Central memory CD8-positive, alpha-beta T cell (primary cell): ENCODE measurements around the gene GPNMB.

ENCODE experiments used
- ATAC-seq: fragments of 150-1000 bp; cut with Tn5 transposase; replicated peaks from 2 replicates; pipeline ENCODE4 v1.10.0; 2022; ENCODE audit warnings: mild to moderate bottlenecking, moderate FRiP score, moderate number of reproducible peaks; ENCODE audit not compliant: poor library complexity, severe bottlenecking; ENCODE audit errors: extremely low read depth
- DNase-seq, 2 donors: peaks; one replicate each; pipeline ENCODE4 v3.0.0; 2021; ENCODE audit warnings: low spot score in 2 of 2
- H3K27ac Mint-ChIP-seq: one replicate; pipeline ENCODE4 v1.8.0; 2022; ENCODE audit warnings: low read depth, mild to moderate bottlenecking, moderate library complexity, mixed read lengths
- H3K27me3 Mint-ChIP-seq: one replicate; pipeline ENCODE4 v1.8.0; 2022; ENCODE audit warnings: mixed read lengths
- H3K36me3 Mint-ChIP-seq: one replicate; pipeline ENCODE4 v1.8.0; 2022; ENCODE audit warnings: mild to moderate bottlenecking, moderate library complexity, mixed read lengths; ENCODE audit not compliant: insufficient read depth
- H3K4me1 Mint-ChIP-seq: one replicate; pipeline ENCODE4 v1.8.0; 2022; ENCODE audit warnings: mixed read lengths
- H3K4me3 Mint-ChIP-seq: one replicate; pipeline ENCODE4 v1.8.0; 2022; ENCODE audit warnings: mild to moderate bottlenecking, moderate library complexity, mixed read lengths
- H3K9me3 Mint-ChIP-seq: one replicate; pipeline ENCODE4 v1.8.0; 2022; ENCODE audit warnings: mixed read lengths

The GPNMB gene

DNA sequence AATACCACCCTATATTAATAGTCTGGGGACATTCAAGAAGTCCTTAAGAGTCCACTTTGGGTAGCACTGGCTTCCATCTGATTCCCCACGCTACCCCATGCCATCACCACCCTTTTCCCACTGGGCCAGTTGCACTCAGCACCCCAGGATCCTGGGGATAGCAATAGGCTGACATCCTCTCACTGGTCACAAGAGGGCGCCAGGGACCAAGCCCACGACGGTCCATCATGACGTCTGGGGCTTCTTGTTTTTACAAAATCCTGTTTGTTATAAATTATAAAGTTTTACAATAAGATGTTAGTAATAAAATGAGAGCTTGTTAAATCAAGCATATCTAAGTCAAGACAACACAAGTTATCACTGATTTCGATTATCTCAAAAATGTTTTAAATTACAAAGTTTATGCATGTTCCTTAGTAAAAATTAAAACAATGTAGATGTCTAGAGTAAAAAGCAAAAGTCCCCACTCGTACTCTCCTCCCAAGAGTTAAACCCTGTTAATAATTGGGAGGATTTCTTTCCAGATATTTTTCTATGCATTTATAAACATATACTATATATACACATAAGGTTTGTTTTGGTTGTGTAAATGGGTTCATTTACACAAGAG lies 15.4 kb downstream of the GPNMB start:
- peak; percentile 65 for ATAC-seq

DNA sequence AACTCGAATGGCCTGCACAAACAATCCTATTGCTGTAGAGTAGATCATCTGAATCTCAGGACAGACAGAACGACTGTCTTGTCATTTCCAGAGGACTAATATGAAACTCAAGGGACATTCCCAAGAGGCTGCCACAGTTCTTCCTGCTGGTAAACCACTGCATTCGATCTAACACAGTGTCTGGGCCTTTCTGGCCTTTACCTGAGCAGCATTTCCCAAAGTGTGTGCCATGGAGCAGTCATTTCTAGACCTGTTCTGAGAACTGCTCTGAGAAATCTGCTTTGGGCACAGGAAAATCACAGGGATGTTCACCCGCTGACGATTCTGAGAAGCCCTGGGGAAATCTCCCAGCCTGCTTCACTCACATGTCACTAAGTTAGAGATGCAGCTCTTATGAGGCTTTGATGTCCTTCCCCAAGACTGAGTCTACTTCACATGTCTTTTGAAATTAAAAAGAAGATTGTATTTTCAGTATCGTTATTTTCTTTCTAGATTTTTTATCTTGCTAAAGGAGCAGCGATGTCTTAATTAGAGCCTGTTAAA lies 18.4 kb downstream of the GPNMB start:
- Mint-ChIP-seq H3K9me3 (no peaks in the 10 kb centered on the region), H3K4me1 (no peaks in the 10 kb centered on the region), H3K27ac (no peak overlapping the region), H3K36me3 (no peaks in the 10 kb centered on the region), H3K27me3 (peaks cover 4% of the 10 kb centered on the region), H3K4me3 (no peak overlapping the region)
- no peak for DNase-seq
- no peak for ATAC-seq

More for the DNA sequence above, 15.4 kb downstream of the GPNMB start:
- Mint-ChIP-seq H3K36me3 (no peaks in the 10 kb centered on the region), H3K27ac (no peak overlapping the region), H3K27me3 (peaks cover 27% of the 10 kb centered on the region), H3K4me3 (no peak overlapping the region), H3K9me3 (no peaks in the 10 kb centered on the region), H3K4me1 (no peaks in the 10 kb centered on the region)
- DNase-seq = peak in 1 of 2 donors; percentile 14

DNA sequence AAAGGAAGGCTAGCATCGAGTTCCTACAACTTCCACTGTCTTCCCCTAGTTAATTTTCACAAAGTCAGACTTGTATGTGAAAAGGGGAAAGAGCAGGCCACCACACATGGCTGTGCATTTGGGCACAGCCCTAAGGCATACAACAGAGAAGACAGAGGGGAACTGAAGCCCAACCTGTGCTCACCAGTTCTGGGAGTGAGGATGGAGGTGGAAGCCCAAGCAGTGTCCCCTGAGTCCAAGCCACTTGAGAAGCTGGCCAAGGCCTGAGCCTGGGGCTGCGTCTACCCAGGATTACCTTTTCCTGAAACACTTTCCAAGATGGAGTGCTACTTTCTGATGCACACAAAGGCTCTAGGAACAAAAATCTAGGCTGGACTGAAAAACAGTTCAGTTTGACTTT lies 20.3 kb downstream of the GPNMB start:
- no peak overlapping the region for H3K27ac Mint-ChIP-seq
- H3K4me3 Mint-ChIP-seq = no peak overlapping the region
- ATAC-seq = no peak
- H3K9me3 Mint-ChIP-seq = no peaks in the 10 kb centered on the region
- H3K4me1 Mint-ChIP-seq = no peaks in the 10 kb centered on the region
- no peaks in the 10 kb centered on the region for H3K27me3 Mint-ChIP-seq
- no peak for DNase-seq
- H3K36me3 Mint-ChIP-seq = no peaks in the 10 kb centered on the region

DNA sequence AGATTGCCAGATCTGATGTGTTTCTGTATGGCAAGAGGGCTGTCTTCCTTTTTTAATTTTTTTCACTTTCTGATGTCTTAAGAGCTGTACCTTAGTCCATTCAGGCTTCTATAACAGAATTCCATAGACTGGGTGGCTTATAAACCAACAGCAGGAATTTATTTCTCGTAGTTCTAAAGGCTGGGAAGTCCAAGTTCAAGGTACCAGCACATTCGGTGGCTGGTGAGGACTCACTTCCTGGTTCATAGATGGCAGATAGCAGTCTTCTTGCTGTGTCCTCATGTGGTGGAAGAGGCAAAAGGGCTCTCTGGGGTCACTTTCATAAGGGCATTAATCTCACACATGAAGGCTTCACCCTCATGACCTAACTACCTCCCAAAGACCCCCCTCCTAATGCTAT lies 20.8 kb downstream of the GPNMB start:
- no peaks in the 10 kb centered on the region for H3K4me1 Mint-ChIP-seq
- H3K27me3 Mint-ChIP-seq = no peaks in the 10 kb centered on the region
- H3K36me3 Mint-ChIP-seq = no peaks in the 10 kb centered on the region
- ATAC-seq (no peak), DNase-seq (no peak)
- H3K9me3 Mint-ChIP-seq = no peaks in the 10 kb centered on the region
- no peak overlapping the region for H3K4me3 Mint-ChIP-seq
- H3K27ac Mint-ChIP-seq = no peak overlapping the region

DNA sequence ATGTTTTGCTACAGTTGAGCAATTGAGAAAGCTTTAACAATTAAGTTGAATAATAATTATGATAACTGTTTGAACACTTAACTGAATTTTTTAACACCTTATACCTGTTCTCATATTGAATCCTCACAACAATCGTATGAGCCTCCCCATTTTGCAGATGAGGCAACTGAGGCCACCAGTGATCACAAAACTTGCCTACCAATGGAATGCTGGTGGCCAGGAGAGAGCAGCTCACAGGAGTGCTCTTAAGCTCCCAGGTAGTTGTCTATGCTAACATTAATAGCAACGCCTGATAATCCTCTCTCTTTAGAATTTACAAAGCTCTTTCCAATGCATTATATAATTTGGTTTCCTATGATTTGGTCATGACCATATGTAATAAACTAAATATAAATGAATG lies 21.6 kb downstream of the GPNMB start:
- no peaks in the 10 kb centered on the region for H3K27me3 Mint-ChIP-seq
- DNase-seq = no peak
- H3K4me1 Mint-ChIP-seq = peaks cover 4% of the 10 kb centered on the region
- ATAC-seq = no peak
- no peaks in the 10 kb centered on the region for H3K9me3 Mint-ChIP-seq
- no peaks in the 10 kb centered on the region for H3K36me3 Mint-ChIP-seq
- H3K27ac Mint-ChIP-seq = no peak overlapping the region
- no peak overlapping the region for H3K4me3 Mint-ChIP-seq

DNA sequence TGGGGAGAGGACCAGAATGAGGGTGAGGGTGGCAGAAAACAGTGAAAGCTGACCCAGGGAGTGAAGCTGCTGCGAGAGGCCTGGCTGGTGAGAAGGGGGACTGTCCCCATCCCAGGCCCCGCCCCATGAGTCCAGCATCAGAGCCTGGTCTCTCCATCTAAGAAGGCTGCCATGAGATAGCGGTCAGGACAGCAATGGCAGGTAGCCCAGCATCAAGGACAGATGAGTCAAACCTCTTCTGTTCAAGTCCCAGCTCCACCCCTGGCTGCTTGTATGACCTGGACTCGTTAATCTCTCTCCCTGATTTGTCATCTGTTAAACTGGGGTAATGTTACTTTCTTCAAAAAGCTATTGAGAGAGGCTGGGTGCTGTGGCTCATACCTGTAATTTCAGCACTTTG lies 22.2 kb downstream of the GPNMB start:
- DNase-seq (no peak), ATAC-seq (no peak)
- no peak overlapping the region for H3K4me3 Mint-ChIP-seq
- H3K4me1 Mint-ChIP-seq = peaks cover 9% of the 10 kb centered on the region
- no peaks in the 10 kb centered on the region for H3K27me3 Mint-ChIP-seq
- H3K36me3 Mint-ChIP-seq = no peaks in the 10 kb centered on the region
- H3K9me3 Mint-ChIP-seq = no peaks in the 10 kb centered on the region
- no peak overlapping the region for H3K27ac Mint-ChIP-seq

DNA sequence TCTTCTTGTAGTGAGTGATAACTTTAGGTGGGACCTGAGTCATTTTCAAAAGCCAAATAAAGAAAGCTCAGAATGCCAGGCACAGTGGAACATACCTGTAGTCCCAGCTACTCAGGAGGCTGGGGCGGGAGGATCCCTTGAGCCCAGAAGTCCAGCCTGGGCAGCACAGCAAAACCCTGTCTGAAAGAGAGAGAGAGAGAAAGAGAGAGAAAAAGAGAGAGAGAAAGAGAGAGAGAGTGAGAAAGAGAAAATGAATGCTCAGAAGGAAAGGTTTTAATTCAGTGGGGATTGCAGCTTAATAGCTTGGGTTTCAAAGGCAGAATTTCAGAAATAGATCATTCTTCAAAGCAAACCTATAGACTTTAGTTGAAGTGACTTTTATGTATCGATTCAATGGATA lies 25.7 kb downstream of the GPNMB start:
- no peak overlapping the region for H3K27ac Mint-ChIP-seq
- peaks cover 9% of the 10 kb centered on the region for H3K4me1 Mint-ChIP-seq
- H3K36me3 Mint-ChIP-seq = no peaks in the 10 kb centered on the region
- no peak for ATAC-seq
- H3K4me3 Mint-ChIP-seq = no peak overlapping the region
- no peak for DNase-seq
- H3K27me3 Mint-ChIP-seq = no peaks in the 10 kb centered on the region
- no peaks in the 10 kb centered on the region for H3K9me3 Mint-ChIP-seq

DNA sequence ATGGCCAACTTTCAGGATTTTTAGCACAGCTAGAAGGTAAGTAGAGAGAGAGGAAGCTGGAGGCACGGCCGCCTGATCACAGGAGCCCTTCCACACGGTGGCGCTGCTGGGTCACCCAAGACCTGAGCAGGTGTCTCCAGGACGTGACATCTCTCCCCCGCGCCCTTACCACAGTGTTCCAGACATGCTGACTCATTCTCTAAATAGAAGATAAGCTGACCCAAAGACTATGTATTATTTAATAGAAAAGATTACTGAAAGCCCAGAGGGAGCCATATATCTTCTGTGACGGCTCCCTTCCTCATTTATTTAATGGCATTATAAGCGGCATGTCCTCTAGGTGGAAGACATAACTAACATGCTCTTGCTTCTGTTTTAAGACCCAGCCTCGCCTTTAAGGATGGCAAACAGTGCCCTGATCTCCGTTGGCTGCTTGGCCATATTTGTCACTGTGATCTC lies 26.6 kb downstream of the GPNMB start:
- ATAC-seq (peak; percentile 96), DNase-seq (peak; percentile 76 to 82)
- no peak overlapping the region for H3K27ac Mint-ChIP-seq
- H3K36me3 Mint-ChIP-seq = no peaks in the 10 kb centered on the region
- no peaks in the 10 kb centered on the region for H3K9me3 Mint-ChIP-seq
- H3K4me1 Mint-ChIP-seq = peaks cover 9% of the 10 kb centered on the region
- H3K4me3 Mint-ChIP-seq = no peak overlapping the region
- no peaks in the 10 kb centered on the region for H3K27me3 Mint-ChIP-seq

DNA sequence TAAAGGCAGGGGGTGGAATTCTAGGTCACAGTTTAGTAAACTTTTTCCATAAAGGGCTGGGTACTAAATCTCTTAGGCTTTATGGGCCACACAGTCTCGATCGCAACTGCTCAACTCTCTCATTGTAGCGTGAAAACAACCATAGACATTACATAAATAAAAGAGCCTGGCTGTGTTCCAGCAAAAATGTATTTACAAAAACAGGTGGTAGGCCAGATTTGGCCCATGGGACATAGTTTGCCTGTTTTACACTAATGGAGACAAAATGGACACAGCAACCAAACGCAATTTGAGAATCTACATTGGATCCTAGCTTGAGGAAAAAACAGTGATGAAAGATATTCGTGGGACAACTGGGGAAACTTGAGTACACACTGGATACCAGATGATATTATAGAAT lies 29.3 kb downstream of the GPNMB start:
- no peaks in the 10 kb centered on the region for H3K9me3 Mint-ChIP-seq
- H3K36me3 Mint-ChIP-seq = no peaks in the 10 kb centered on the region
- no peaks in the 10 kb centered on the region for H3K27me3 Mint-ChIP-seq
- peaks cover 9% of the 10 kb centered on the region for H3K4me1 Mint-ChIP-seq
- no peak overlapping the region for H3K27ac Mint-ChIP-seq
- ATAC-seq (no peak), DNase-seq (no peak)
- H3K4me3 Mint-ChIP-seq = no peak overlapping the region

DNA sequence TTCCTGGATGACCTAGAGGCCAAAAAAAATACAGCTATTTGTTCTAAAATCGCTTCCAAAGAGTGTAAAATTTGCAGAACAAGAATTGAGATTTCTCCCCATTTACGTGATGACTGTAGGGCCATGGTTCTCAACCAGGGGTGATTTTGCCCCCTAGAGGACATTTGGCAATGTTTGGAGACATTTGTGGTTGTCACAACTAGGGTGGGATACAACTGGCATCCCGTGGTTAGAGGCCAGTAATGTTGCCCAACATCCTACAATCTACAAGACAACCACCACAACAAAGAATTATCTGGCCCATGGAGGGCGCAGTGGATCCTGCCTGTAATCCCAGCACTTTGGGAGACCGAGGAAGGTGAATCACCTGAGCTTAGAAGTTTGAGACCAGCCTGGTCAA lies 29.8 kb downstream of the GPNMB start:
- Mint-ChIP-seq H3K4me1 (peaks cover 9% of the 10 kb centered on the region), H3K27me3 (no peaks in the 10 kb centered on the region)

DNA sequence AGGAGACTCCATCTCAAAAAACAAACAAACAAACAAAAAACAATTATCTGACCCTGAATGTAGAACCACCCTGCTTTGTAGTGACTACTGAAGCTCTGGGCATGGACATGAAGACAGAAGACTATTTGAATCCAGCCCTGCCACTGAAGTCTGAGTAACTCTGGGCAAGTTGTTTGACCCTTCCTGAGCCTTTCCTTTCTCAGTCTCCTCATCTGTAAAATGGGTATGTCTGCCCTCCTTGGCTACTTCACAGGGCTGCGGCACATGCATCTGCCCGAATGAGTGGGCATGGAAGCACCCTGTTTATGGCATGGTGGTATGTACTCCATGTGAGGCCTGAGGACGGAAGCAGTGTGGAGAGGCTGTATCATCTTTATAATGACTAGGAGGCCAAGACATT lies 30.4 kb downstream of the GPNMB start:
- Mint-ChIP-seq H3K9me3 (no peaks in the 10 kb centered on the region), H3K4me3 (no peak overlapping the region), H3K4me1 (peaks cover 9% of the 10 kb centered on the region), H3K27me3 (no peaks in the 10 kb centered on the region), H3K36me3 (no peaks in the 10 kb centered on the region), H3K27ac (no peak overlapping the region)
- no peak for DNase-seq
- ATAC-seq = no peak

More for the DNA sequence above, 29.8 kb downstream of the GPNMB start:
- H3K27ac Mint-ChIP-seq = no peak overlapping the region
- ATAC-seq = no peak
- DNase-seq = no peak
- H3K4me3 Mint-ChIP-seq = no peak overlapping the region
- no peaks in the 10 kb centered on the region for H3K36me3 Mint-ChIP-seq
- H3K9me3 Mint-ChIP-seq = no peaks in the 10 kb centered on the region

DNA sequence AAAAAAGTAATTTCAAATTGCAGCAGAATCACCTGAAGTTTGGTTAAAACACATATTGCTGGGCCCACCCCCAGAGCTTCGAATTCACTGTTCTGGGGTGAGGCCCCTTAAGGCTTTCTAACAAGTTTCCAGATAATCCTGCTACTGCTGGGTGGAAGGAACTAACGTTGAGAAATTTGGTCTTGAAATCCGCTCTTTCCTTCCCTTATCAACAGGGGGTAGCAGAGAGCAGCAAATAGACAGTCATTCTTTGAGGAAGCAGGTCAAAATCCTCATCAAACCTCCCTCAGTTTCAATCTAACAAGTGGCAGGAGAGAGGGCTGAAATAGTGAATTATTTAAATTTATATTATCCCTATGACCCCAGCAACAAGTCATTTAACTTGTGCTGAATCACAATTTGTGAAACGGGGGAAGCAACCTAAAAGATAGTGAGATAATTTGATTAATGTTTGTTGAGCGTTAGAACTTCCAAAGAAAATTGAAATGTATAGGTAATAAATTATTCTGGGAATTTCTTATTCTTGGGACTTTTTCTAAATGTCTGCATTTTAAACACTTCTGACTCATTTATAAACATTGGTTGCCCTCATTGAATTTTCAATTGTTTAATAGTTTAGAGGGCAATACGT lies 30.9 kb downstream of the GPNMB start:
- DNase-seq = peak in 1 of 2 donors; percentile 14
- H3K27ac Mint-ChIP-seq = no peak overlapping the region
- no peaks in the 10 kb centered on the region for H3K36me3 Mint-ChIP-seq
- no peak overlapping the region for H3K4me3 Mint-ChIP-seq
- H3K4me1 Mint-ChIP-seq = peaks cover 9% of the 10 kb centered on the region
- no peaks in the 10 kb centered on the region for H3K27me3 Mint-ChIP-seq
- no peaks in the 10 kb centered on the region for H3K9me3 Mint-ChIP-seq
- ATAC-seq = no peak

DNA sequence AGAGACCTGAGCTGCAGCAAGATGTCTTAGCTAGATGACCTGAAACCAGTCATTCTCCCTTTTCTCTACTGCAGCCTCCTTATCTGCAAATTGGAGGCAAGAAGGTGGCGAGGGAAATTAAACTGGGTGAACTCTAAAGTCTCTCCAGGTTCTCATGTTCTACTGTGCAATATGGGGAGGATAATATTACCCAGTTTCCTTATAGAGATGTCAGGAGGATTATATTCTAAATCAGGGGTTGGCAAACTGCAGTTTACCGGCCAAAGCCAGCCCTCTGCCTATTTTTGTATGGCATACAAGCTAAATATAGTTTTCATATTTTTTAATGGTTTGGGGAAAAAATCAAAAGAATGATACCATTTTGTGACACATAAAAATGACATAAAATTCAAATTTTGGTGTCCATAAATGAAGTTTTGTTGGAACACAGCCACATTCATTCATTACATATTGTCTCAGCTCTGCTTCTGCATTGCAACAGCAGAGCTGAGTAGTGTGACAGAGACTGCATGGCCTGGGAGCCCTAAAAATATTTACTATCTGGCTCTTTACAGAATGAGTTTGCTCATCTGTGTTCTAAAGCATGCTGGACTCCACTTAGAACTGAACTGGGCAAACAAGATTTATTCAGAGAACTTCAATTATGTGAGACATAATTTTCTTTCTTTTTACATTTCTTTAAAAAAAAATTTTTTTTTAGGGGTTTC lies 33.4 kb downstream of the GPNMB start:
- Mint-ChIP-seq H3K4me1 (no peaks in the 10 kb centered on the region), H3K4me3 (no peak overlapping the region), H3K27me3 (no peaks in the 10 kb centered on the region), H3K9me3 (no peaks in the 10 kb centered on the region), H3K36me3 (no peaks in the 10 kb centered on the region), H3K27ac (no peak overlapping the region)
- no peak for ATAC-seq
- DNase-seq = no peak
